ENCODE measurements around the gene NFIX. TPM values are rescaled to one million over a fixed set of nuclear protein-coding genes. Genes with fewer than 3 reads are reported as not detected.

Gene NFIX
- total and polyA plus RNA-seq, 9 of the 15 experiments (the other 6 are each of a cell fraction or from before 2014, with no cell fraction given), result 0.28 to 26.8 (median 5.4) TPM

DNA sequence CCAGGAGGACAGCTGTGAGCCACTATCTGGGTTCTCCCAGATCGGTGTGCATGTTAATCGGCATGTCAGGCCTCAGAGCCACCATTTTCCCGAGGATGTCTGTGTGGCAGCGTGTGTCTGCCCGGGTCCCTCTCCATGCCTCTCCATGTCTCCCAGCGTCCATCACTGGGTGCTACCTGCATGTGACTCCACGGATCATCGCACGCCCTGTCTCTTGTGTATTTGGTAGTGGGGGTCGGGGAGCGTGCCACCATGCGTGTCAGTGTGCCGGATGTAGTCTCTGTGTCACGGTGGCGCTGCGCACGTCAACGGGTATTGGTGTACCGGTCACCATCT, 5.9 kb downstream of the NFIX start:
- BruUV-seq (replicated peaks), result no TSS peak
- H2AFZ ChIP-seq (ENCODE audit: low read depth, low read length), result no peak overlapping the region
- DNase-seq (ENCODE audit: extremely low read depth in 1 of 4, low spot score in 3 of 4) (no peak), FAIRE-seq (no peak), ATAC-seq (no peak)
- TF ChIP-seq, protein P1, sequence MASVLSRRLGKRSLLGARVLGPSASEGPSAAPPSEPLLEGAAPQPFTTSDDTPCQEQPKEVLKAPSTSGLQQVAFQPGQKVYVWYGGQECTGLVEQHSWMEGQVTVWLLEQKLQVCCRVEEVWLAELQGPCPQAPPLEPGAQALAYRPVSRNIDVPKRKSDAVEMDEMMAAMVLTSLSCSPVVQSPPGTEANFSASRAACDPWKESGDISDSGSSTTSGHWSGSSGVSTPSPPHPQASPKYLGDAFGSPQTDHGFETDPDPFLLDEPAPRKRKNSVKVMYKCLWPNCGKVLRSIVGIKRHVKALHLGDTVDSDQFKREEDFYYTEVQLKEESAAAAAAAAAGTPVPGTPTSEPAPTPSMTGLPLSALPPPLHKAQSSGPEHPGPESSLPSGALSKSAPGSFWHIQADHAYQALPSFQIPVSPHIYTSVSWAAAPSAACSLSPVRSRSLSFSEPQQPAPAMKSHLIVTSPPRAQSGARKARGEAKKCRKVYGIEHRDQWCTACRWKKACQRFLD (CRISPR knock-in tag; IDR thresholded peaks at IDR 0.05), result no peak
- TF ChIP-seq NFYB (IDR thresholded peaks at IDR 0.05; ENCODE audit: extremely low read depth, insufficient read length), result no peak
- no peak for TF ChIP-seq CEBPB (tag; IDR thresholded peaks at IDR 0.05)
- no peak for TF ChIP-seq ZNF507 (tag; conservative IDR thresholded peaks at IDR 0.05)
- TF ChIP-seq RNF2 (IDR thresholded peaks at IDR 0.05), result no peak
- TF ChIP-seq, protein P2, sequence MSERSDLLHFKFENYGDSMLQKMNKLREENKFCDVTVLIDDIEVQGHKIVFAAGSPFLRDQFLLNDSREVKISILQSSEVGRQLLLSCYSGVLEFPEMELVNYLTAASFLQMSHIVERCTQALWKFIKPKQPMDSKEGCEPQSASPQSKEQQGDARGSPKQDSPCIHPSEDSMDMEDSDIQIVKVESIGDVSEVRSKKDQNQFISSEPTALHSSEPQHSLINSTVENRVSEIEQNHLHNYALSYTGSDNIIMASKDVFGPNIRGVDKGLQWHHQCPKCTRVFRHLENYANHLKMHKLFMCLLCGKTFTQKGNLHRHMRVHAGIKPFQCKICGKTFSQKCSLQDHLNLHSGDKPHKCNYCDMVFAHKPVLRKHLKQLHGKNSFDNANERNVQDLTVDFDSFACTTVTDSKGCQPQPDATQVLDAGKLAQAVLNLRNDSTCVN (CRISPR knock-in tag; IDR thresholded peaks at IDR 0.05), result no peak
- no peak for TF ChIP-seq ZNF143 (CRISPR knock-in tag; IDR thresholded peaks at IDR 0.05)
- no peak for TF ChIP-seq ZNF75A (CRISPR knock-in tag; IDR thresholded peaks at IDR 0.05)
- TF ChIP-seq, protein P3, sequence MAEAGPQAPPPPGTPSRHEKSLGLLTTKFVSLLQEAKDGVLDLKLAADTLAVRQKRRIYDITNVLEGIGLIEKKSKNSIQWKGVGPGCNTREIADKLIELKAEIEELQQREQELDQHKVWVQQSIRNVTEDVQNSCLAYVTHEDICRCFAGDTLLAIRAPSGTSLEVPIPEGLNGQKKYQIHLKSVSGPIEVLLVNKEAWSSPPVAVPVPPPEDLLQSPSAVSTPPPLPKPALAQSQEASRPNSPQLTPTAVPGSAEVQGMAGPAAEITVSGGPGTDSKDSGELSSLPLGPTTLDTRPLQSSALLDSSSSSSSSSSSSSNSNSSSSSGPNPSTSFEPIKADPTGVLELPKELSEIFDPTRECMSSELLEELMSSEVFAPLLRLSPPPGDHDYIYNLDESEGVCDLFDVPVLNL (CRISPR knock-in tag; IDR thresholded peaks at IDR 0.05; ENCODE audit: low read depth), result no peak
- TF ChIP-seq, protein P4, sequence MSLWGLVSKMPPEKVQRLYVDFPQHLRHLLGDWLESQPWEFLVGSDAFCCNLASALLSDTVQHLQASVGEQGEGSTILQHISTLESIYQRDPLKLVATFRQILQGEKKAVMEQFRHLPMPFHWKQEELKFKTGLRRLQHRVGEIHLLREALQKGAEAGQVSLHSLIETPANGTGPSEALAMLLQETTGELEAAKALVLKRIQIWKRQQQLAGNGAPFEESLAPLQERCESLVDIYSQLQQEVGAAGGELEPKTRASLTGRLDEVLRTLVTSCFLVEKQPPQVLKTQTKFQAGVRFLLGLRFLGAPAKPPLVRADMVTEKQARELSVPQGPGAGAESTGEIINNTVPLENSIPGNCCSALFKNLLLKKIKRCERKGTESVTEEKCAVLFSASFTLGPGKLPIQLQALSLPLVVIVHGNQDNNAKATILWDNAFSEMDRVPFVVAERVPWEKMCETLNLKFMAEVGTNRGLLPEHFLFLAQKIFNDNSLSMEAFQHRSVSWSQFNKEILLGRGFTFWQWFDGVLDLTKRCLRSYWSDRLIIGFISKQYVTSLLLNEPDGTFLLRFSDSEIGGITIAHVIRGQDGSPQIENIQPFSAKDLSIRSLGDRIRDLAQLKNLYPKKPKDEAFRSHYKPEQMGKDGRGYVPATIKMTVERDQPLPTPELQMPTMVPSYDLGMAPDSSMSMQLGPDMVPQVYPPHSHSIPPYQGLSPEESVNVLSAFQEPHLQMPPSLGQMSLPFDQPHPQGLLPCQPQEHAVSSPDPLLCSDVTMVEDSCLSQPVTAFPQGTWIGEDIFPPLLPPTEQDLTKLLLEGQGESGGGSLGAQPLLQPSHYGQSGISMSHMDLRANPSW (CRISPR knock-in tag; IDR thresholded peaks at IDR 0.05), result no peak
- TF ChIP-seq TCF3 (CRISPR knock-in tag; IDR thresholded peaks at IDR 0.05), result no peak
- no peak for TF ChIP-seq SAFB2 (IDR thresholded peaks at IDR 0.05; ENCODE audit: borderline replicate concordance, low read depth, low read length, severe bottlenecking)
- no peak for TF ChIP-seq ESRRB (CRISPR knock-in tag; IDR thresholded peaks at IDR 0.05; ENCODE audit: borderline replicate concordance)
- no peak for TF ChIP-seq PTTG1 (tag; IDR thresholded peaks at IDR 0.05; ENCODE audit: low read depth)
- H3K9me1 ChIP-seq (ENCODE audit: control insufficient read depth, insufficient read depth, low read length), result peaks cover 8% of the 10 kb centered on the region
- in situ Hi-C loops (cut with MboI), result no loop called here
- peaks cover 0 to 45% of the 10 kb centered on the region in 2 experiments; a peak in 3 of 5 replicates for H3K4me1 ChIP-seq (replicated peaks in 1 of 2; ENCODE audit: control insufficient read depth in 2 of 2, insufficient read depth in 2 of 2, low read length in 2 of 2)
- no peak overlapping the region for H3K4me2 ChIP-seq (ENCODE audit: insufficient read depth, low read length)
- intact Hi-C loops (cut with micrococcal nuclease), result no loop called here
- WGBS (ENCODE audit: insufficient coverage, low coverage, missing lambda C conversion rate), result 92% methylated on average over 14 of the region's 19 CpGs
- H3K79me2 ChIP-seq (ENCODE audit: control insufficient read depth, insufficient read depth, low read length), result peaks cover 57% of the 10 kb centered on the region
- ChIA-PET CTCF (ENCODE audit: low intra/inter-chr PET ratio) (no interaction called here), POLR2A (interaction anchor here (0.8 to 1.7 kb wide), 2 partner anchors 12 to 21 kb away, joined by 3 to 4 read pairs; no protein-coding TSS in a partner anchor)
- peak overlapping the region in 1 of 2 experiments; percentile 56; a peak in 2 of 4 replicates for H3K9ac ChIP-seq (ENCODE audit: insufficient read depth in 1 of 2, low read depth in 2 of 2, low read length in 2 of 2)
- no peaks in the 10 kb centered on the region for H3K9me3 ChIP-seq (replicated peaks; ENCODE audit: control insufficient read depth, insufficient read depth, low read depth, low read length)
- no peaks in the 10 kb centered on the region for H3K27me3 ChIP-seq (ENCODE audit: control insufficient read depth in 2 of 2, insufficient read depth in 2 of 2, low read length in 2 of 2)
- H3K4me3 ChIP-seq, result no peak overlapping the region
- H4K20me1 ChIP-seq (replicated peaks; ENCODE audit: control insufficient read depth, insufficient read depth, low read length), result peaks cover 16% of the 10 kb centered on the region
- H3K36me3 ChIP-seq (ENCODE audit: control insufficient read depth, insufficient read depth, low read length), result peaks cover 17% of the 10 kb centered on the region; the same call in 1 of the 3 replicates
- H3K27ac ChIP-seq (ENCODE audit: extremely low read depth, low read depth, low read length), result no peak overlapping the region
